Measurements from ENCODE around the gene CDH8.

GRCh38 chr16:62077998-62078397, 41.8 kb upstream of the CDH8 start:
- TF ChIP-seq POLR2AphosphoS5 (IDR thresholded peaks at IDR 0.05; ENCODE audit: insufficient read depth, low read depth, low read length) (no peak), GATA2 (IDR thresholded peaks at IDR 0.05; ENCODE audit: insufficient read depth, insufficient read length, low read depth, low read length) (no peak), CTCF (IDR thresholded peaks at IDR 0.05; ENCODE audit: extremely low read depth in 1 of 2, insufficient read depth in 1 of 2, low read depth in 1 of 2, low read length in 2 of 2) (no peak), EZH2 (IDR thresholded peaks at IDR 0.05; ENCODE audit: borderline replicate concordance, low read depth, low read length, severe bottlenecking) (no peak), POLR2A (IDR thresholded peaks at IDR 0.05; ENCODE audit: low read depth, low read length) (no peak)
